Astrocyte of the spinal cord (primary cell): ENCODE measurements around the gene SLC29A3.

Experiments used
- DNase-seq: peaks from one replicate; pipeline ENCODE4 v3.0.0; 2011; ENCODE audit warnings: low read depth, low spot score
- H3K4me3 ChIP-seq: 2 replicates; pipeline ENCODE4 v1.5.1; 2011; ENCODE audit warnings: low read depth, mild to moderate bottlenecking, low read length, moderate library complexity
- CTCF ChIP-seq: IDR thresholded peaks from 2 replicates; pipeline ENCODE4 v1.5.1; 2012; ENCODE audit warnings: low read depth, mild to moderate bottlenecking, low read length, inconsistent platforms
- in situ Hi-C: cut with HindIII; loops from 2 replicates; pipeline ENCODE4 v1.10.0; 2017; ENCODE audit warnings: low sequenced_read_pairs

The SLC29A3 gene

GRCh38 chr10:71370031-71370430 lies 51.0 kb downstream of the SLC29A3 start:
- H3K4me3 ChIP-seq, result no peak overlapping the region
- no peak for DNase-seq
- in situ Hi-C loops, result no loop called here
- no peak for TF ChIP-seq CTCF

- no peak overlapping the region for H3K4me3 ChIP-seq
- DNase-seq, result no peak
- in situ Hi-C loops, result no loop called here
- no peak for TF ChIP-seq CTCF
Observed at GRCh38 chr10:71371750-71372166, 52.7 kb downstream of the SLC29A3 start.

GRCh38 chr10:71372882-71373495 lies 53.9 kb downstream of the SLC29A3 start:
- DNase-seq, result no peak
- H3K4me3 ChIP-seq, result no peak overlapping the region
- no peak for TF ChIP-seq CTCF
- in situ Hi-C loops, result no loop called here

- in situ Hi-C loops, result no loop called here
- no peak for DNase-seq
- no peak overlapping the region for H3K4me3 ChIP-seq
- no peak for TF ChIP-seq CTCF
Observed at GRCh38 chr10:71374481-71375233, 55.6 kb downstream of the SLC29A3 start.

- in situ Hi-C loops, result no loop called here
- DNase-seq, result no peak
Observed at GRCh38 chr10:71375952-71376351, 56.9 kb downstream of the SLC29A3 start.

More at GRCh38 chr10:71375952-71376351, 56.9 kb downstream of the SLC29A3 start:
- H3K4me3 ChIP-seq, result no peak overlapping the region
- TF ChIP-seq CTCF, result no peak
